A204.1 (cell line): ENCODE results near the gene MAGEL2.
"Not testable (repeated sequence)": the region's sequence is repeated elsewhere in the genome, so short reads cannot be mapped to it uniquely, and the experiment has no call there.

Source experiments
- FAIRE-seq: peaks from 2 replicates; lab custom pipeline; 2012; peaks lifted over from hg19 to GRCh38; lab: Jason Lieb, UNC

MAGEL2 gene

DNA sequence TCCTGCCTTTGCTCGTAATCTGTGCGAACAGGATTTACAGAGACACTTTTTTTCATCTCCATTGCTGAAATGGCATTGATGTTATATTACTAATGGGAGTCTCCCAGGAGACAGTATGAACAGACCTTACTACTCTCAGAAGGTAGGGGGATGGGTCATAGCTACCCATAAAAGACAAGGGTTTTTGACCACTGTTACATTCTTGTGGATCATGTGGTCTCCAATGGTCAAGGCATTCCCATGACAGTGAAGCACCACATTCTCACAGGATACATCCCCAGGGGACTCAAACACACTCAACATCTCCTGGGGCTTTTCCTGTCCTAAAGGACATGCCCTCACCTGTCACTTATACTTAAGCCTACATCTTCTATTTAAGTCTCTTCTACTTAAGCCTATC lies 41.4 kb downstream of the MAGEL2 start:
- no peak for FAIRE-seq

DNA sequence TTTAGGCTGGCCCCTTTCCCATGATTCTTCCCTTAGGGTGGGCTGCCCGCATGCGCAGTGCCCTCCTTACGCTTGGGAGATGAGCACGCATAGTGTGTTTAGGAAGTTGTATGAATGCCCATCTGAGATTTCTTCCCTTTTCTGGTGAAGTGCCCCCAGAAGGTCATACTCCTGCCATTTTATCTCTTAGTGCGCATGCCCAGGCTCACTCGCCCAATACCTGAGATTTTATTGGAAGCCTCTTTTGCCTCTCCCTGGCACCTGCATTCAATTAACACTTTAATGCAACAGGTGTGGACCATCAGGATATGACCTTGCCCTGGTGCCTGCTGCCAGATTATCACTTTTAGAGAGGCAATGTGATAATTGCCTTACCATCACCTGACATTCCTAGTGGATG lies 45.5 kb downstream of the MAGEL2 start:
- no peak for FAIRE-seq

DNA sequence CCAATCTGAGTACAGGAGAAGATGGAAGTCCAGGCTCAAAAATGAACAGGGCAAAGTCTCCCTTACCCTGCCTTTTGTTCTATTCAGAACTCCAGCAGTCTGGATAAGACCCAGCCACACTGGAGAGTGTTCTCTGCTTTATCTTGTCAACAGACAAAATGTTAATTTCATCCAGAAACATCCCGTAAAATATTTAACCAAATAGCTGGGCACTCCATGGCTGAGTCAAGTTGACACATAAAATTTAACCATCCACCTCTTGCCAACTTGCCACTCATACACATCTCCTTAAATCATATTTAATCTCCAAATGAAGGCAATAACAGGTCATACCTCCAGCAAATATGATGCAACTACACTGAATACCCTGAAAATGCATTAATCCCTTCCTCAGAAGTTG lies 48.6 kb downstream of the MAGEL2 start:
- FAIRE-seq = no peak

DNA sequence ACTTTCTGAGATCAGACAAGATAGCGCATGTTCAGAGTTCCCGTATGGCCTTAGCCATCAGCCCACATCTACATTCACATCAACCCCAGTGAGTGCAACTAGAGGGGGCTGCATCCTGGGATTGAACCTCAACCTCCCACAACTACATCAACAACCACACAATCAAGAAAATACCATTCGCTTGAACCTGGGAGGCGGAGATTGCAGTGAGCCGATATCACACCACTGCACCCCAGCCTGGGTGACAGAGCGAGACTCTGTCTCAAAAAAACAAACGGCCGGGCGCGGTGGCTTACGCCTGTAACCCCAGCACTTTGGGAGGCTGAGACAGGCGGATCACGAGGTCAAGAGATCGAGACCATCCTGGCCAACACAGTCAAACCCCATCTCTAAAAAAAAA lies 50.4 kb downstream of the MAGEL2 start:
- not testable (repeated sequence) for FAIRE-seq

DNA sequence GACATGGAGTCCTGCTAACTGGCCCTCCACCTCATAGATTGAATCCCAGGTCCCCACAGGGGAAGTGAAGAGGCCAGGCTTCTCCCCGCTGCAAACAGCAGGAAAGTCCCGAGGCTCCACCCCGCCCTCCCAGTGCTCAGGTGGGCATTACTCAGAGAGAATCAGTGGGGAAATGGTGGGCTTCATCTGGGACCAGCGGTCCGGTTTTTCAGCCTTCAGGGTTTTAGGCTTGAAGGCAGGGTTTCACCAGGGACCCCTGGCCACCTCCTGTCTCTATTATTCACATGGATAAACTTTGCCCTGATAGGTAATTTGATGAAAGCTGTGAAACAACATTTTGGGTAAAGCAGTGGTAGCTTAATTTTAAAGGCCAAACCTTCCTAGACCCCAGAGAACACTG lies 50.9 kb downstream of the MAGEL2 start:
- FAIRE-seq = no peak

DNA sequence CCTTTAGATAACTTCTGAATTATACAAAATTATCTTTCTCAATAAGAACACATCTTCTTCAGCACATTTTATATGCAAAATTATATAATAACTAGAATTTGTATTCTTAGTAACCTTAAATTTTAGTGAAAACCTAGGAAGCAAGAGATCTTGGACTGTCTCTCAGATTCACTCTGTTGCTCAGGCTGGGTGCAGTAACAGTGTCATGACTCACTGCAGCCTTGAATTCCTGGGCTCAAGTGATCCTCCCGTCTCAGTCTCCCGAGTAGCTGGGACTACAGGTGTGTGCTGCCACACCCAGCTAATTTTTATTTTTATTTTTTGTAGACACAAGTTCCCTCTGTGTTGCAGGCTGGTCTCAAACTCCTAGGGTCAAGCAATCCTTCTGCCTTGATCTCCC lies 52.3 kb downstream of the MAGEL2 start:
- no peak for FAIRE-seq

DNA sequence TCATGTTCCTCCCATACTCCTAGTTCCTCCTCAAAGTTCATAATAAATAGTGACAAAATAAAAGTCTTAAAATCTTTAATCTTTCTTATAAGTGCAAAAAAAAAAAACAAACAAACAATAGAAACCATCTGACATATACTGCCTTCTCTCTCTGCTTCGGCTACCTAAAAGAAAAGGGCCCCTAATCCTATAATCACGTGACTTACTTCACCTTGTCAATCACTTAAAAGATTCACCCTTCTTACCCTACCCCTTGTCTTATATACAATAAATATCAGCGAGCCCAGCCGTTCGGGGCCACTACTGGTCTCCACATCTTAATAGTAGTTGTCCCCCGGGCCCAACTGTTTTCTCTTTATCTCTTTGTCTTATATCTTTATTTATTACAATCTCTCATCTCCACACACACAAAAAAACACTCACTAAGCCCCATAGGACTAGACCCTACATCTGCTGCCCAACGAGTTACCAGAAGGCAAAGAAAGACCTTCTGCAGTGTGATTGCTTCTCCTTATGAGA lies 53.4 kb downstream of the MAGEL2 start:
- FAIRE-seq = no peak
